A549 (cell line): Measurements from ENCODE around the gene GPSM3. TPM values are rescaled to one million over a fixed set of nuclear protein-coding genes. Genes with fewer than 3 reads are reported as not detected.

Experiments
- ATAC-seq, 2 experiments: fragments of 200-7000 bp in 1 of 2; fragments of >200 bp in 1 of 2; cut with Nextera tagmentation in 1 of 2; cut with Tn5 transposase in 1 of 2; 3 replicates each; pipeline versions ENCODE4 v1.8.0 to v1.9.1; 2018 to 2020; ENCODE audit warnings: mild to moderate bottlenecking in 1 of 2, moderate library complexity in 1 of 2
- CTCF ChIA-PET: fragments of 300-600 bp; sonication (Branson Sonifier 250); formaldehyde crosslinking; extraction: SDS; loops from one replicate; lab custom pipeline; 2021; ENCODE audit warnings: antibody characterized with exemption, inconsistent platforms; lab: Yijun Ruan, JAX
- POLR2A ChIA-PET: fragments of 350-600 bp; formaldehyde crosslinking; extraction: SDS; loops from one replicate; lab custom pipeline; 2021; ENCODE audit warnings: antibody characterized with exemption, inconsistent platforms; lab: Yijun Ruan, JAX
- DNase-seq, 2 experiments: peaks; one replicate each; pipeline versions ENCODE4 v3.0.0 to v3.0.0-alpha.2; 2011 to 2016; ENCODE audit warnings: low read depth in 1 of 2, low spot score in 1 of 2
- FAIRE-seq: peaks from 2 replicates; lab custom pipeline; 2011; peaks lifted over from hg19 to GRCh38; lab: Jason Lieb, UNC
- H3K27ac ChIP-seq, 2 experiments: fragments of >200 bp; sonication (Bioruptor Twin); formaldehyde crosslinking; 3 replicates each; pipeline ENCODE4 v1.5.1; 2016 to 2017
- H3K4me1 ChIP-seq: fragments of >200 bp; sonication (Bioruptor Twin); formaldehyde crosslinking; 3 replicates; pipeline ENCODE4 v1.6.1; 2016
- H3K4me2 ChIP-seq: fragments of >200 bp; sonication (Bioruptor Twin); formaldehyde crosslinking; 3 replicates; pipeline ENCODE4 v1.6.1; 2016
- H3K4me3 ChIP-seq: fragments of >200 bp; sonication (Bioruptor Twin); formaldehyde crosslinking; 3 replicates; pipeline ENCODE4 v1.5.1; 2016
- H3K9me3 ChIP-seq: fragments of >200 bp; sonication (Bioruptor Twin); formaldehyde crosslinking; 3 replicates; pipeline ENCODE4 v1.6.1; 2016
- CHD2 ChIP-seq: fragments of 150-350 bp; IDR thresholded peaks from 2 replicates; pipeline ENCODE4 v1.6.1; 2014; ENCODE audit warnings: low read length; ENCODE audit not compliant: partially characterized antibody
- ESRRA ChIP-seq: fragments of 150-350 bp; IDR thresholded peaks from 2 replicates; pipeline ENCODE4 v1.6.1; 2014; ENCODE audit warnings: mild to moderate bottlenecking, low read length, borderline replicate concordance
- GATA3 ChIP-seq: IDR thresholded peaks from 2 replicates; pipeline ENCODE4 v1.6.1; 2012; ENCODE audit warnings: borderline replicate concordance
- HOXB5 ChIP-seq: fragments of 250-450 bp; sonication (Bioruptor Pico); IDR thresholded peaks from 2 replicates; pipeline ENCODE4 v1.5.0; 2020; ENCODE audit warnings: mild to moderate bottlenecking, moderate library complexity
- JUN ChIP-seq, 2 experiments: fragments of >200 bp; sonication (Bioruptor Twin); formaldehyde crosslinking; IDR thresholded peaks; 2 replicates in 1 of 2; 3 replicates in 1 of 2; pipeline ENCODE4 v1.6.1; 2016 to 2017
- MAFK ChIP-seq: fragments of 450-650 bp; IDR thresholded peaks from 2 replicates; pipeline ENCODE4 v1.6.1; 2014; ENCODE audit not compliant: partially characterized antibody
- NR3C1 ChIP-seq: fragments of >200 bp; sonication (Bioruptor Twin); formaldehyde crosslinking; IDR thresholded peaks from 3 replicates; pipeline ENCODE4 v1.6.1; 2017
- RARB ChIP-seq: fragments of 250-450 bp; sonication (Bioruptor Pico); IDR thresholded peaks from 2 replicates; pipeline ENCODE4 v1.8.0; 2021; ENCODE audit warnings: mild to moderate bottlenecking, moderate library complexity
- RFX5 ChIP-seq: fragments of 450-650 bp; IDR thresholded peaks from 2 replicates; pipeline ENCODE4 v1.7.1; 2014; ENCODE audit warnings: antibody characterized with exemption, mild to moderate bottlenecking, moderate library complexity
- ZNF302 ChIP-seq: fragments of 250-450 bp; sonication (Bioruptor Pico); IDR thresholded peaks from 2 replicates; pipeline ENCODE4 v1.9.0; 2021; ENCODE audit warnings: inconsistent platforms, mild to moderate bottlenecking, moderate library complexity
- WGBS: methylation state at CpG from one replicate; pipeline ENCODE4 v1.1.6; 2017; ENCODE audit errors: missing lambda C conversion rate; 5-methylcytosine and 5-hydroxymethylcytosine counted together
- polyA plus RNA-seq, 4 experiments: library from polyadenylated mRNA; depleted of rRNA in 3 of 4; stranded (reverse); fragments of >200 nt; fragmentation: RNase III in 1 of 4; extraction: RNeasy Plus Mini Kit Qiagen cat#74134 plus additional on column Dnase treatment in 1 of 4; gene quantifications; 2 replicates in 3 of 4; 3 replicates in 1 of 4; pipeline ENCODE4 v1.2.3, GENCODE V29; 2011 to 2017
- TF ChIP-seq, protein P1 (sequence below): fragments of >200 bp; sonication (Bioruptor Twin); formaldehyde crosslinking; IDR thresholded peaks from 2 replicates; pipeline ENCODE4 v1.6.1; 2016
- TF ChIP-seq, protein P2 (sequence below): fragments of >200 bp; sonication (Bioruptor Twin); formaldehyde crosslinking; IDR thresholded peaks from 3 replicates; pipeline ENCODE4 v1.5.1; 2016
- TF ChIP-seq, protein P3 (sequence below): fragments of 150-350 bp; IDR thresholded peaks from 2 replicates; pipeline ENCODE4 v1.6.1; 2014; ENCODE audit warnings: low read depth, mild to moderate bottlenecking, low read length
- TF ChIP-seq, protein P4 (sequence below): fragments of 250-450 bp; sonication (Bioruptor Pico); IDR thresholded peaks from 2 replicates; pipeline ENCODE4 v1.5.0; 2021; ENCODE audit warnings: mild to moderate bottlenecking, moderate library complexity, borderline replicate concordance
- TF ChIP-seq, protein P5 (sequence below): fragments of 200-600 bp; sonication (generic); IDR thresholded peaks from 2 replicates; pipeline ENCODE4 v1.6.1; 2016; ENCODE audit warnings: antibody characterized with exemption, mild to moderate bottlenecking, moderate library complexity

Gene GPSM3
- polyA plus RNA-seq, 2 of the 4 experiments (the other 2 are of a cell fraction): 0.19 to 0.36 TPM

DNA sequence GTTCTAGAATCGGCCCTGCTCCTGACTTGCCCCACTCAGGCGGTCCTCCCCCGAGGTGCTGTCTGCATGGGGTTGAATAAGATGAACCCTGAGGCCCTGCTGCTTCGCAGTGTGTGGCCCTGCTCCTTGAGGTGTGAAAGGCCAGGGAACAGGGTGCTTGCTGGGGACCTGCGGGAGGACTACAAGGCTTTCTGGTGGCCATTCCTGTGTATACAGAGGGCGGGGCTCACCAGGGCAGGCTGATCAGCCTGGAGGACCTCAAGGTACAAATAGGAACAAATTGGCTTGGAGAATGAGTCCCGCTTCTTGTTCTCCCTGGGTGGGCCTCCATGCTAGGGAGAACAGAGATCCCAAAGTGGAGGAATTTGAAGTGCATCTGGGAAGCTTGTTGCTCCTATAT is 25.7 kb upstream of the GPSM3 start:
- FAIRE-seq: no peak
- no peaks in the 10 kb centered on the region for H3K4me1 ChIP-seq
- ATAC-seq: no peak
- TF ChIP-seq RARB (CRISPR knock-in tag) (no peak), NR3C1 (no peak), JUN (IDR thresholded peaks at IDR 0.05) (no peak)
- TF ChIP-seq, protein P1, sequence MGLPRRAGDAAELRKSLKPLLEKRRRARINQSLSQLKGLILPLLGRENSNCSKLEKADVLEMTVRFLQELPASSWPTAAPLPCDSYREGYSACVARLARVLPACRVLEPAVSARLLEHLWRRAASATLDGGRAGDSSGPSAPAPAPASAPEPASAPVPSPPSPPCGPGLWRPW: no peak
- TF ChIP-seq, all 56 proteins: peak for 0
- CTCF ChIA-PET: no interaction called here
- H3K4me3 ChIP-seq: no peak overlapping the region
- 34% methylated on average over 3 of the region's 7 CpGs for WGBS
- no peak overlapping the region for H3K27ac ChIP-seq
- DNase-seq: no peak
- no peaks in the 10 kb centered on the region for H3K9me3 ChIP-seq
- no peak overlapping the region for H3K4me2 ChIP-seq
- POLR2A ChIA-PET: no interaction called here

DNA sequence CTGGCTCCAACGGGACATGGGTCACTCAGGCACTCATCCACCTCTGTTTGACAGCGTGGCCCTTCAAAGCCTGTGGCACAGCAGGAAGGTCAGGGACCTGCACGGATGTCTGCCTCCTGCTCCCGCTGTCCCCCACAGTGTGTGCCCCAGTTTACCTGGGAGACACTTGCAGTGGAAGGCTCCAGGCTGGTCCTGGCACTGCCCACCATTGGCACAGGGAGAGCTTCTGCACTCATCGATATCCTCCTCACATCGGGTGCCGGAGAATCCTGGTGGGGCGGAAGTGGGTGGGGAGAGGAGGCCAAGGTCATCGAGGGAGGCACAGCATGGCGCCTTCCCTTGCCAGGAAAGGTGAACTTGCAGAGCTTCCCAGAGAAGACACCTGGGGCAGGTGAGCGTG is 24.6 kb upstream of the GPSM3 start:
- no peak overlapping the region for H3K27ac ChIP-seq
- 29% methylated on average over 1 of the region's 11 CpGs for WGBS
- no peaks in the 10 kb centered on the region for H3K4me1 ChIP-seq
- ChIA-PET CTCF (interaction anchor here (1.1 kb wide), 1 partner anchor 98 kb away, joined by 4 read pairs; no protein-coding TSS in a partner anchor), POLR2A (no interaction called here)
- no peak overlapping the region for H3K4me3 ChIP-seq
- no peak for FAIRE-seq
- H3K4me2 ChIP-seq: no peak overlapping the region
- ATAC-seq: no peak
- H3K9me3 ChIP-seq: no peaks in the 10 kb centered on the region
- no peak for DNase-seq
- TF ChIP-seq MAFK: no peak
- TF ChIP-seq, protein P1: no peak
- no peak for TF ChIP-seq RARB (CRISPR knock-in tag)
- TF ChIP-seq, protein P2, sequence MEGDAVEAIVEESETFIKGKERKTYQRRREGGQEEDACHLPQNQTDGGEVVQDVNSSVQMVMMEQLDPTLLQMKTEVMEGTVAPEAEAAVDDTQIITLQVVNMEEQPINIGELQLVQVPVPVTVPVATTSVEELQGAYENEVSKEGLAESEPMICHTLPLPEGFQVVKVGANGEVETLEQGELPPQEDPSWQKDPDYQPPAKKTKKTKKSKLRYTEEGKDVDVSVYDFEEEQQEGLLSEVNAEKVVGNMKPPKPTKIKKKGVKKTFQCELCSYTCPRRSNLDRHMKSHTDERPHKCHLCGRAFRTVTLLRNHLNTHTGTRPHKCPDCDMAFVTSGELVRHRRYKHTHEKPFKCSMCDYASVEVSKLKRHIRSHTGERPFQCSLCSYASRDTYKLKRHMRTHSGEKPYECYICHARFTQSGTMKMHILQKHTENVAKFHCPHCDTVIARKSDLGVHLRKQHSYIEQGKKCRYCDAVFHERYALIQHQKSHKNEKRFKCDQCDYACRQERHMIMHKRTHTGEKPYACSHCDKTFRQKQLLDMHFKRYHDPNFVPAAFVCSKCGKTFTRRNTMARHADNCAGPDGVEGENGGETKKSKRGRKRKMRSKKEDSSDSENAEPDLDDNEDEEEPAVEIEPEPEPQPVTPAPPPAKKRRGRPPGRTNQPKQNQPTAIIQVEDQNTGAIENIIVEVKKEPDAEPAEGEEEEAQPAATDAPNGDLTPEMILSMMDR: no peak
- TF ChIP-seq, protein P3, sequence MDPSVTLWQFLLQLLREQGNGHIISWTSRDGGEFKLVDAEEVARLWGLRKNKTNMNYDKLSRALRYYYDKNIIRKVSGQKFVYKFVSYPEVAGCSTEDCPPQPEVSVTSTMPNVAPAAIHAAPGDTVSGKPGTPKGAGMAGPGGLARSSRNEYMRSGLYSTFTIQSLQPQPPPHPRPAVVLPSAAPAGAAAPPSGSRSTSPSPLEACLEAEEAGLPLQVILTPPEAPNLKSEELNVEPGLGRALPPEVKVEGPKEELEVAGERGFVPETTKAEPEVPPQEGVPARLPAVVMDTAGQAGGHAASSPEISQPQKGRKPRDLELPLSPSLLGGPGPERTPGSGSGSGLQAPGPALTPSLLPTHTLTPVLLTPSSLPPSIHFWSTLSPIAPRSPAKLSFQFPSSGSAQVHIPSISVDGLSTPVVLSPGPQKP: no peak
- no peak for TF ChIP-seq ESRRA
- TF ChIP-seq ZNF302: no peak
- TF ChIP-seq, protein P4, sequence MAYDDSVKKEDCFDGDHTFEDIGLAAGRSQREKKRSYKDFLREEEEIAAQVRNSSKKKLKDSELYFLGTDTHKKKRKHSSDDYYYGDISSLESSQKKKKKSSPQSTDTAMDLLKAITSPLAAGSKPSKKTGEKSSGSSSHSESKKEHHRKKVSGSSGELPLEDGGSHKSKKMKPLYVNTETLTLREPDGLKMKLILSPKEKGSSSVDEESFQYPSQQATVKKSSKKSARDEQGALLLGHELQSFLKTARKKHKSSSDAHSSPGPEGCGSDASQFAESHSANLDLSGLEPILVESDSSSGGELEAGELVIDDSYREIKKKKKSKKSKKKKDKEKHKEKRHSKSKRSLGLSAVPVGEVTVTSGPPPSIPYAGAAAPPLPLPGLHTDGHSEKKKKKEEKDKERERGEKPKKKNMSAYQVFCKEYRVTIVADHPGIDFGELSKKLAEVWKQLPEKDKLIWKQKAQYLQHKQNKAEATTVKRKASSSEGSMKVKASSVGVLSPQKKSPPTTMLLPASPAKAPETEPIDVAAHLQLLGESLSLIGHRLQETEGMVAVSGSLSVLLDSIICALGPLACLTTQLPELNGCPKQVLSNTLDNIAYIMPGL (CRISPR knock-in tag): no peak
- no peak for TF ChIP-seq RFX5
- no peak for TF ChIP-seq HOXB5 (CRISPR knock-in tag)
- no peak for TF ChIP-seq CHD2
- TF ChIP-seq, protein P5, sequence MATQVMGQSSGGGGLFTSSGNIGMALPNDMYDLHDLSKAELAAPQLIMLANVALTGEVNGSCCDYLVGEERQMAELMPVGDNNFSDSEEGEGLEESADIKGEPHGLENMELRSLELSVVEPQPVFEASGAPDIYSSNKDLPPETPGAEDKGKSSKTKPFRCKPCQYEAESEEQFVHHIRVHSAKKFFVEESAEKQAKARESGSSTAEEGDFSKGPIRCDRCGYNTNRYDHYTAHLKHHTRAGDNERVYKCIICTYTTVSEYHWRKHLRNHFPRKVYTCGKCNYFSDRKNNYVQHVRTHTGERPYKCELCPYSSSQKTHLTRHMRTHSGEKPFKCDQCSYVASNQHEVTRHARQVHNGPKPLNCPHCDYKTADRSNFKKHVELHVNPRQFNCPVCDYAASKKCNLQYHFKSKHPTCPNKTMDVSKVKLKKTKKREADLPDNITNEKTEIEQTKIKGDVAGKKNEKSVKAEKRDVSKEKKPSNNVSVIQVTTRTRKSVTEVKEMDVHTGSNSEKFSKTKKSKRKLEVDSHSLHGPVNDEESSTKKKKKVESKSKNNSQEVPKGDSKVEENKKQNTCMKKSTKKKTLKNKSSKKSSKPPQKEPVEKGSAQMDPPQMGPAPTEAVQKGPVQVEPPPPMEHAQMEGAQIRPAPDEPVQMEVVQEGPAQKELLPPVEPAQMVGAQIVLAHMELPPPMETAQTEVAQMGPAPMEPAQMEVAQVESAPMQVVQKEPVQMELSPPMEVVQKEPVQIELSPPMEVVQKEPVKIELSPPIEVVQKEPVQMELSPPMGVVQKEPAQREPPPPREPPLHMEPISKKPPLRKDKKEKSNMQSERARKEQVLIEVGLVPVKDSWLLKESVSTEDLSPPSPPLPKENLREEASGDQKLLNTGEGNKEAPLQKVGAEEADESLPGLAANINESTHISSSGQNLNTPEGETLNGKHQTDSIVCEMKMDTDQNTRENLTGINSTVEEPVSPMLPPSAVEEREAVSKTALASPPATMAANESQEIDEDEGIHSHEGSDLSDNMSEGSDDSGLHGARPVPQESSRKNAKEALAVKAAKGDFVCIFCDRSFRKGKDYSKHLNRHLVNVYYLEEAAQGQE: no peak
- no peak for TF ChIP-seq GATA3
- TF ChIP-seq, all 56 proteins: peak for 0
